Measurements from ENCODE around the gene RSRC1. TPM values are rescaled to one million over a fixed set of nuclear protein-coding genes. Genes with fewer than 3 reads are reported as not detected.
"Not testable (repeated sequence)": the region's sequence is repeated elsewhere in the genome, so short reads cannot be mapped to it uniquely, and the experiment has no call there.

Gene RSRC1
- total and polyA plus RNA-seq, 7 donors = 12.9 to 27.2 (median 19.7) TPM

GRCh38 chr3:158220575-158220974 lies 110.7 kb downstream of the RSRC1 start:
- intact Hi-C loops (cut with DNase I) = no loop called here

GRCh38 chr3:158221426-158221825 lies 111.5 kb downstream of the RSRC1 start:
- intact Hi-C loops (cut with DNase I) = no loop called here
- 96 to 99% (median 98%) methylated on average over 2 of the region's 2 CpGs for WGBS, 3 donors
- DNase-seq (no peak), ATAC-seq (no peak)
- Histone ChIP-seq H3K27ac (no peak overlapping the region), H3K27me3 (ENCODE audit: insufficient read depth in 3 of 3, low read length in 2 of 3) (no peaks in the 10 kb centered on the region), H3K4me3 (no peak overlapping the region), H3K4me1 (no peaks in the 10 kb centered on the region), H3K9me3 (no peaks in the 10 kb centered on the region), H3K36me3 (ENCODE audit: insufficient read depth in 1 of 2, low read depth in 1 of 2) (no peaks in the 10 kb centered on the region)
- TF ChIP-seq CTCF (IDR thresholded peaks at IDR 0.05) = no peak

More at GRCh38 chr3:158220575-158220974, 110.7 kb downstream of the RSRC1 start:
- TF ChIP-seq CTCF (IDR thresholded peaks at IDR 0.05) = no peak
- no peak for ATAC-seq
- Histone ChIP-seq H3K4me3 (no peak overlapping the region), H3K9me3 (no peaks in the 10 kb centered on the region), H3K27me3 (ENCODE audit: insufficient read depth in 3 of 3, low read length in 2 of 3) (no peaks in the 10 kb centered on the region), H3K36me3 (ENCODE audit: insufficient read depth in 1 of 2, low read depth in 1 of 2) (no peaks in the 10 kb centered on the region), H3K27ac (no peak overlapping the region), H3K4me1 (no peaks in the 10 kb centered on the region)
- no peak for DNase-seq

DNA sequence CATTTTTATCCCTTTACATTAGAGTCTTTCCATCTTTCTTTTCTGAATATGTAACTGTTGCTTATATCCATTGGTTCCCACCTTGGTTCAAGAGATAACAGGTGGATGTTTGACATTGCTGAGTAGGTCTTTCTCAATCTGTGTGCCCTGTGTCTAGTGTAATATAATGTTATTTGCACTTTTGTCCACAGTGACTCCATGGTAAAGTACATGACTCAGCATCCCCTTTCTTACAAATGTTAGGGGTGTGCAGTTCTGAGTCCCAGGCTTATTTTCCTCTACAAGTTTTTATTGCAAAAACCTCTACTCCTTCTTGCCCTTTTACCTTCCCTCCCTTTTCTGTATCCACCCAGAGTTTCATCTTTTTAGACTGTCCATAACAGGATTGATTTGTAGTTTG lies 116.5 kb downstream of the RSRC1 start:
- no peaks in the 10 kb centered on the region for H3K4me1 ChIP-seq
- H3K27me3 ChIP-seq (ENCODE audit: insufficient read depth in 3 of 3, low read length in 2 of 3) = no peaks in the 10 kb centered on the region
- H3K9me3 ChIP-seq = no peaks in the 10 kb centered on the region
- intact Hi-C loops (cut with DNase I) = no loop called here
- DNase-seq (no peak), ATAC-seq (no peak)
- H3K4me3 ChIP-seq = no peak overlapping the region
- no peak overlapping the region for H3K27ac ChIP-seq
- TF ChIP-seq CTCF (IDR thresholded peaks at IDR 0.05) = no peak
- H3K36me3 ChIP-seq (ENCODE audit: insufficient read depth in 1 of 2, low read depth in 1 of 2) = no peaks in the 10 kb centered on the region

DNA sequence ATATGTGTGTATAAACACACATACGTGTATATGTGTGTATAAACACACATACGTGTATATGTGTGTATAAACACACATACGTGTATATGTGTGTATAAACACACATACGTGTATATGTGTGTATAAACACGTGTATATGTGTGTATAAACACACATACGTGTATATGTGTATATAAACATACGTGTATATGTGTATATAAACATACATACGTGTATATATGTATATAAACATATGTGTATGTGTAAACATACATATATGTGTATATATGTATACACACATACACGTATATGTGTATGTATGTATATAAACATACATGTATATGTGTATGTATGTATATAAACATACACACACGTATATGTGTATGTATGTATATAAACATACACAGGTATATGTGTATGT lies 119.1 kb downstream of the RSRC1 start:
- H3K27me3 ChIP-seq (ENCODE audit: insufficient read depth in 3 of 3, low read length in 2 of 3); H3K4me1 ChIP-seq; H3K36me3 ChIP-seq (ENCODE audit: insufficient read depth in 1 of 2, low read depth in 1 of 2); DNase-seq; intact Hi-C loops (cut with DNase I); ATAC-seq; H3K27ac ChIP-seq; H3K4me3 ChIP-seq; H3K9me3 ChIP-seq: not testable (repeated sequence)
- WGBS, 3 donors = 91 to 93% (median 91%) methylated on average over 9 to 10 of the region's 10 CpGs

- Histone ChIP-seq H3K4me1 (no peaks in the 10 kb centered on the region), H3K27ac (no peak overlapping the region), H3K36me3 (ENCODE audit: insufficient read depth in 1 of 2, low read depth in 1 of 2) (no peaks in the 10 kb centered on the region), H3K9me3 (no peaks in the 10 kb centered on the region), H3K4me3 (no peak overlapping the region), H3K27me3 (ENCODE audit: insufficient read depth in 3 of 3, low read length in 2 of 3) (no peaks in the 10 kb centered on the region)
- no peak for TF ChIP-seq CTCF (IDR thresholded peaks at IDR 0.05)
- DNase-seq (no peak), ATAC-seq (no peak)
- 93 to 97% (median 97%) methylated on average over 1 of the region's 1 CpG for WGBS, 3 donors
- intact Hi-C loops (cut with DNase I) = no loop called here
Observed at GRCh38 chr3:158233791-158234190, 123.9 kb downstream of the RSRC1 start.
